HepG2 (cell line): ENCODE results near the gene DPP7. TPM values are rescaled to one million over a fixed set of nuclear protein-coding genes. Genes with fewer than 3 reads are reported as not detected.

Experiments used
- E2F2 ChIP-seq: sonication (generic); formaldehyde crosslinking; IDR thresholded peaks from 2 replicates; pipeline ENCODE4 v1.4.0; 2020; ENCODE audit warnings: missing genetic modification reagents, borderline replicate concordance
- KLF11 ChIP-seq: IDR thresholded peaks from 2 replicates; pipeline ENCODE4 v1.6.1; 2016; ENCODE audit warnings: missing compliant biosample characterization
- LCORL ChIP-seq, 2 experiments: fragments of 450-650 bp in 1 of 2; sonication (generic) in 1 of 2; formaldehyde crosslinking in 1 of 2; IDR thresholded peaks; 2 replicates each; pipeline versions ENCODE4 v1.5.0 to v1.6.1; 2017 to 2020; ENCODE audit warnings: antibody characterized with exemption in 1 of 2, missing genetic modification reagents in 1 of 2
- MEF2D ChIP-seq: sonication (generic); formaldehyde crosslinking; IDR thresholded peaks from 2 replicates; pipeline ENCODE4 v1.5.1; 2020; ENCODE audit warnings: mild to moderate bottlenecking, missing genetic modification reagents
- REST ChIP-seq, 2 experiments: IDR thresholded peaks; 2 replicates each; pipeline ENCODE4 v1.6.1; 2011 to 2012; ENCODE audit warnings: low read length in 2 of 2, borderline replicate concordance in 1 of 2, low read depth in 1 of 2, mild to moderate bottlenecking in 1 of 2, moderate library complexity in 1 of 2
- RFX1 ChIP-seq: fragments of 450-650 bp; IDR thresholded peaks from 2 replicates; pipeline ENCODE4 v1.6.1; 2017
- SOX6 ChIP-seq, 2 experiments: fragments of 450-650 bp in 1 of 2; sonication (generic) in 1 of 2; formaldehyde crosslinking in 1 of 2; IDR thresholded peaks; 2 replicates each; pipeline versions ENCODE4 v1.4.0 to v1.6.1; 2017 to 2020; ENCODE audit warnings: antibody characterized with exemption in 1 of 2, mild to moderate bottlenecking in 1 of 2, missing genetic modification reagents in 1 of 2
- TAF1 ChIP-seq: sonication (generic); formaldehyde crosslinking; IDR thresholded peaks from 2 replicates; pipeline ENCODE4 v1.4.0; 2020; ENCODE audit warnings: missing genetic modification reagents
- ZFP36L1 ChIP-seq: sonication (generic); formaldehyde crosslinking; IDR thresholded peaks from 2 replicates; pipeline ENCODE4 v1.8.0; 2022; ENCODE audit warnings: mild to moderate bottlenecking, missing genetic modification reagents, moderate library complexity
- ZIK1 ChIP-seq: sonication (generic); formaldehyde crosslinking; IDR thresholded peaks from 2 replicates; pipeline ENCODE4 v1.5.0; 2020; ENCODE audit warnings: mild to moderate bottlenecking, low read depth, missing genetic modification reagents, borderline replicate concordance
- ZNF263 ChIP-seq: sonication (generic); formaldehyde crosslinking; IDR thresholded peaks from 2 replicates; pipeline ENCODE4 v1.4.0; 2020; ENCODE audit warnings: missing genetic modification reagents
- ZNF274 ChIP-seq: sonication (generic); formaldehyde crosslinking; IDR thresholded peaks from 2 replicates; pipeline ENCODE4 v1.5.1; 2020; ENCODE audit warnings: mild to moderate bottlenecking, missing genetic modification reagents
- ZNF543 ChIP-seq: sonication (generic); formaldehyde crosslinking; IDR thresholded peaks from 2 replicates; pipeline ENCODE4 v1.4.0; 2020; ENCODE audit warnings: mild to moderate bottlenecking, missing genetic modification reagents
- ZNF549 ChIP-seq: sonication (generic); formaldehyde crosslinking; IDR thresholded peaks from 2 replicates; pipeline ENCODE4 v1.5.0; 2020; ENCODE audit warnings: missing genetic modification reagents
- ZNF564 ChIP-seq: sonication (generic); formaldehyde crosslinking; IDR thresholded peaks from 2 replicates; pipeline ENCODE4 v1.8.1; 2023; ENCODE audit warnings: mild to moderate bottlenecking, missing genetic modification reagents
- ZNF678 ChIP-seq: sonication (generic); formaldehyde crosslinking; IDR thresholded peaks from 2 replicates; pipeline ENCODE4 v1.4.0; 2020; ENCODE audit warnings: mild to moderate bottlenecking, missing genetic modification reagents
- ZNF709 ChIP-seq: sonication (generic); formaldehyde crosslinking; IDR thresholded peaks from 2 replicates; pipeline ENCODE4 v1.5.0; 2020; ENCODE audit warnings: mild to moderate bottlenecking, missing genetic modification reagents
- polyA plus RNA-seq, 8 experiments: library from polyadenylated mRNA; depleted of rRNA in 3 of 8; stranded (reverse) in 7 of 8; unstranded in 1 of 8; fragments of >200 nt; fragmentation: Illumina TruSeq in 4 of 8; extraction: Trizol in 4 of 8; gene quantifications; 2 replicates each; pipeline versions ENCODE4 v1.2.1 to v1.2.3, GENCODE V29; 2011 to 2016; ENCODE audit warnings: low read depth in 4 of 8, missing spikeins in 1 of 8, mixed read lengths in 1 of 8; ENCODE audit not compliant: insufficient read depth in 1 of 8
- total RNA-seq, 5 experiments: library from RNA; depleted of rRNA; stranded (reverse); fragments of >200 nt; fragmentation: Illumina TruSeq; extraction: Trizol; gene quantifications; 2 replicates each; pipeline ENCODE4 v1.2.3, GENCODE V29; 2016; ENCODE audit warnings: low read depth in 1 of 5
- TF ChIP-seq, protein P1 (sequence below): sonication (generic); formaldehyde crosslinking; IDR thresholded peaks from 2 replicates; pipeline ENCODE4 v1.5.0; 2020; ENCODE audit warnings: mild to moderate bottlenecking, low read depth, missing genetic modification reagents, borderline replicate concordance
- TF ChIP-seq, protein P2 (sequence below): sonication (generic); IDR thresholded peaks from 2 replicates; pipeline ENCODE4 v1.6.1; 2016; ENCODE audit warnings: low read depth, borderline replicate concordance
- TF ChIP-seq, protein P3 (sequence below): fragments of 450-650 bp; IDR thresholded peaks from 2 replicates; pipeline ENCODE4 v1.6.1; 2017; ENCODE audit warnings: mild to moderate bottlenecking

The DPP7 gene
- total and polyA plus RNA-seq, 2 of the 13 experiments (the other 11 are each of a cell fraction or from before 2014, with no cell fraction given) = 1.2 to 4.5 TPM

DNA sequence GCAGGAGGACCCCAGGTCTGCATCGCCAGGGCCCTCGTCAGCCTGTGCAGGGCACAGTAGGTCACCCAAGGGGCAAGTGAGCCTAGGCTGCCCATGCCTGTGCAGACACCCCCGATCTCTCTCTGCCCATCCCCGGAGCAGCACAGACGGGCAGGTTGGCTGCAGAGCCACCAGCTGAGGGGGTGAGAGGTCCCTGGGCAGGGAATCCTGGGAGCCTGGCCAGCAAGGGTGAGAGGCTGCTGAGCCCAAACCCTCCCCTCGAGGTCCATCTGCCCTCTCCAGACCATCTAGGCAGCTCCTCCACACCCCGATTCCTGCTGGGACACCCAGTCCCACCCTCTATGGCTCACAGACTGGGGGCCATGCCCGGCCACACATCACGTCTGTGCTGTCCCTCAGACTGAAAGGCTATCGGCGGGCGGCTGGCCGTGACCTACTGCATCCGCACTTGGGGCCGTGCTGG is 2.8 kb upstream of the DPP7 start (continued):
- TF ChIP-seq E2F2 (CRISPR knock-in tag) (peak; percentile 12; the same call in 1 of the 2 replicates), ZNF549 (CRISPR knock-in tag) (no peak), ZIK1 (CRISPR knock-in tag) (no peak), ZNF274 (CRISPR knock-in tag) (peak; percentile 36; the same call in 1 of the 2 replicates), ZNF564 (CRISPR knock-in tag) (no peak), ZNF709 (CRISPR knock-in tag) (no peak), MEF2D (CRISPR knock-in tag) (no peak), LCORL (IDR thresholded peaks at IDR 0.05) (no peak), LCORL (CRISPR knock-in tag; IDR thresholded peaks at IDR 0.05) (0 out of 2 replicates have a peak, but pooled peaks have one; percentile 26), KLF11 (CRISPR knock-in tag) (no peak), RFX1 (no peak), SOX6 (IDR thresholded peaks at IDR 0.05) (no peak), SOX6 (CRISPR knock-in tag; IDR thresholded peaks at IDR 0.05) (no peak), TAF1 (no peak), ZNF263 (no peak), ZNF678 (CRISPR knock-in tag) (no peak), REST (IDR thresholded peaks at IDR 0.05; ENCODE audit: borderline replicate concordance in 1 of 2, low read depth in 1 of 2, low read length in 2 of 2) (no peak), ZFP36L1 (CRISPR knock-in tag) (0 out of 2 replicates have a peak, but pooled peaks have one; percentile 14), ZNF543 (CRISPR knock-in tag) (no peak)
- TF ChIP-seq, protein P1, sequence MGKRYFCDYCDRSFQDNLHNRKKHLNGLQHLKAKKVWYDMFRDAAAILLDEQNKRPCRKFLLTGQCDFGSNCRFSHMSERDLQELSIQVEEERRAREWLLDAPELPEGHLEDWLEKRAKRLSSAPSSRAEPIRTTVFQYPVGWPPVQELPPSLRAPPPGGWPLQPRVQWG = no peak
- TF ChIP-seq, protein P2, sequence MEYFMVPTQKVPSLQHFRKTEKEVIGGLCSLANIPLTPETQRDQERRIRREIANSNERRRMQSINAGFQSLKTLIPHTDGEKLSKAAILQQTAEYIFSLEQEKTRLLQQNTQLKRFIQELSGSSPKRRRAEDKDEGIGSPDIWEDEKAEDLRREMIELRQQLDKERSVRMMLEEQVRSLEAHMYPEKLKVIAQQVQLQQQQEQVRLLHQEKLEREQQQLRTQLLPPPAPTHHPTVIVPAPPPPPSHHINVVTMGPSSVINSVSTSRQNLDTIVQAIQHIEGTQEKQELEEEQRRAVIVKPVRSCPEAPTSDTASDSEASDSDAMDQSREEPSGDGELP = no peak
- TF ChIP-seq, protein P3, sequence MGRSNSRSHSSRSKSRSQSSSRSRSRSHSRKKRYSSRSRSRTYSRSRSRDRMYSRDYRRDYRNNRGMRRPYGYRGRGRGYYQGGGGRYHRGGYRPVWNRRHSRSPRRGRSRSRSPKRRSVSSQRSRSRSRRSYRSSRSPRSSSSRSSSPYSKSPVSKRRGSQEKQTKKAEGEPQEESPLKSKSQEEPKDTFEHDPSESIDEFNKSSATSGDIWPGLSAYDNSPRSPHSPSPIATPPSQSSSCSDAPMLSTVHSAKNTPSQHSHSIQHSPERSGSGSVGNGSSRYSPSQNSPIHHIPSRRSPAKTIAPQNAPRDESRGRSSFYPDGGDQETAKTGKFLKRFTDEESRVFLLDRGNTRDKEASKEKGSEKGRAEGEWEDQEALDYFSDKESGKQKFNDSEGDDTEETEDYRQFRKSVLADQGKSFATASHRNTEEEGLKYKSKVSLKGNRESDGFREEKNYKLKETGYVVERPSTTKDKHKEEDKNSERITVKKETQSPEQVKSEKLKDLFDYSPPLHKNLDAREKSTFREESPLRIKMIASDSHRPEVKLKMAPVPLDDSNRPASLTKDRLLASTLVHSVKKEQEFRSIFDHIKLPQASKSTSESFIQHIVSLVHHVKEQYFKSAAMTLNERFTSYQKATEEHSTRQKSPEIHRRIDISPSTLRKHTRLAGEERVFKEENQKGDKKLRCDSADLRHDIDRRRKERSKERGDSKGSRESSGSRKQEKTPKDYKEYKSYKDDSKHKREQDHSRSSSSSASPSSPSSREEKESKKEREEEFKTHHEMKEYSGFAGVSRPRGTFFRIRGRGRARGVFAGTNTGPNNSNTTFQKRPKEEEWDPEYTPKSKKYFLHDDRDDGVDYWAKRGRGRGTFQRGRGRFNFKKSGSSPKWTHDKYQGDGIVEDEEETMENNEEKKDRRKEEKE = no peak
